HG02642 (cell line): Measurements from ENCODE around the gene DDN.

Experiments
- ATAC-seq: cut with Tn5 transposase; IDR thresholded peaks from one replicate; pipeline ENCODE4 v1.9.1; 2021; ENCODE audit warnings: mild to moderate bottlenecking; ENCODE audit not compliant: unreplicated experiment, poor library complexity

The DDN gene

DNA sequence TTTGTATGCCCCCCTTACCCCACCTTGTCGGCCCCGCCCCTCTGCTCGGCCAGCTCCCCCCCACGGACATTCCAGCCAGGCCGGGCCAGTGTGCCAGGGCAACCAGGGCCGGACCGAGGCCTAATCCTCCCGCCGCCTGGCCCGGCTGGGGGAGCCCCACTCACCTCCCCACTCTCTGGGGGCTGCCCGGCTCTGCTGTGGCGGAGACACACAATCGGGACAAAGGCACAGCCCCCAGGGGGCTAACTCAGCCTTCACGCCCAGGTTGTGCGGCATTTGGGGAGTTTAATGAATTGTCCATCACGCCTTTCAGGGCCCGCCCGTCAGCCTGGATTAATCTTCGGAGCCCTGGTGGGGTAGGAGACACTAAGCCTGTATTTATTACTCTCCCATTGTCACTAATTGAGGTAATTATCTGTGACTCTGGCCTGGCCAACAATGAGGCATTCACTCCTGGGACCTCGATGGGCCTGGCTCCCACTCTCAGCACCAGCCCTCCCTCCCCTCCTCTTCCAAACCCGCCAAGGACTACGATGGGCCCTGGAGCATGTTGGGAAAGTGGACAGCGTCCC lies 12.4 kb downstream of the DDN start:
- no peak for ATAC-seq

- ATAC-seq: no peak
Measured at GRCh38 chr12:48985901-48986300, 13.3 kb downstream of the DDN start.

DNA sequence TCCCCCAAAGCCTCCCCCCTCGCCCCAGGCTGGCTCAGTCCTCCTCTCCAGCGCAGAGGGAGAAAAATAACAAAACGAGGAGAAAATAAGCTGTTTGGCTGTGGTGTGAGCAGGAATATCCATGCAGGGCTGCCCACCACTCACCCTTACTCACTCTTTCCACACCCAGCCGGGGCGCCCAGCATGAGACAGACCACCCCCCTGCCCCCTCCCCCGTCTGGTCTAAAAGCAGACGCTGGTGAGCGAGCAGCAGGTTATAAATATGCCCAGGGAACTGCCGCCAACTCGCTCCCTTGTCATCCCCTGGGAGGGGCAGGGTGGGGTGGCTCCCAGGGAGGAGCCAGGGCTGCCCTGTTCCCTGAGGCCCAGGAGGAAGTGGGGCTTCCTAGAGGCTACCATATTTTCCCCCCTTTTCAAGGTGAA lies 13.7 kb downstream of the DDN start:
- ATAC-seq: no peak

- no peak for ATAC-seq
Measured at GRCh38 chr12:48982397-48983080, 16.6 kb downstream of the DDN start.

- no peak for ATAC-seq
Measured at GRCh38 chr12:48981757-48982157, 17.4 kb downstream of the DDN start.

GRCh38 chr12:48980953-48981756 lies 18.0 kb downstream of the DDN start:
- no peak for ATAC-seq

GRCh38 chr12:48980389-48980952 lies 18.7 kb downstream of the DDN start:
- ATAC-seq: no peak

DNA sequence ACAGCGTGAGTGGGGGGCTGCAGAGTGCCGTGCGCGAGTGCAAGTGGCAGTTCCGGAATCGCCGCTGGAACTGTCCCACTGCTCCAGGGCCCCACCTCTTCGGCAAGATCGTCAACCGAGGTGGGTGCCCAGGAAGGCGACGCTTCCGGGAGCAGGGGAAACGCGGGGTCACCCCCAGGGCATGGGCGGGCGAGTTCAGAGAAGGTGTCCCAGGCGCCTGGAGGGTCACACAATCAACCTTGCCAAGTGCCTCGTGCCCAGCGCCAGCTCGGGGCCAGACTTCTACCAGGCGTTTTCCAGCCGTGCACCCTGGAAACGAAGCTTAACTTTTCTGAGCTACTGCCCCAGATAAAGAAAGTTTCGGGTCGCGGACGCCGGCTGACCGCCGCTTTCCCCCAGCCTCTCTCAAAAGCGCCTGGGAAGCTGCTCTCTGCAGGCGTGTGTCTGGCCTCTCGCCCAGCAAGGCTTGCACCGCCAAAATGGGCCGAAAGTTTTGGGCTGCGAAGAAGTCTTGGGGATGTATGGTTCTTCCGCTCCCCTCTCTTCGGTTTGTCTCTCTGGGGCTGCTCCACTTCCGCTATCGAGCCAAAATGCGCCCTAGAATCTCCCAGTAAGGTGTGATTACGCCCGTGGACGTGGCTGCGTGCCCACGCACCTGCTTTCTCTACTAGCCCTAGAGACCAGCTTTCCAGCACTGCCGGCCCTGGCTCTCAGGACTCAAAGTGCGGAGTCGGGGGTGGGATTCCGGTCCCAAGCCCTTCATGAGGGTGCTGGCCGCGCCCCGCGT lies 19.4 kb downstream of the DDN start:
- ATAC-seq: no peak

- no peak for ATAC-seq
Measured at GRCh38 chr12:48978741-48979601, 20.2 kb downstream of the DDN start.

- peak; percentile 10 for ATAC-seq
Measured at GRCh38 chr12:48978291-48978740, 20.9 kb downstream of the DDN start, which contains the start of gene WNT1. Gene WNT1 (plus strand): TSS chr12:48978322. CDS start chr12:48978651, 329 bp downstream.

DNA sequence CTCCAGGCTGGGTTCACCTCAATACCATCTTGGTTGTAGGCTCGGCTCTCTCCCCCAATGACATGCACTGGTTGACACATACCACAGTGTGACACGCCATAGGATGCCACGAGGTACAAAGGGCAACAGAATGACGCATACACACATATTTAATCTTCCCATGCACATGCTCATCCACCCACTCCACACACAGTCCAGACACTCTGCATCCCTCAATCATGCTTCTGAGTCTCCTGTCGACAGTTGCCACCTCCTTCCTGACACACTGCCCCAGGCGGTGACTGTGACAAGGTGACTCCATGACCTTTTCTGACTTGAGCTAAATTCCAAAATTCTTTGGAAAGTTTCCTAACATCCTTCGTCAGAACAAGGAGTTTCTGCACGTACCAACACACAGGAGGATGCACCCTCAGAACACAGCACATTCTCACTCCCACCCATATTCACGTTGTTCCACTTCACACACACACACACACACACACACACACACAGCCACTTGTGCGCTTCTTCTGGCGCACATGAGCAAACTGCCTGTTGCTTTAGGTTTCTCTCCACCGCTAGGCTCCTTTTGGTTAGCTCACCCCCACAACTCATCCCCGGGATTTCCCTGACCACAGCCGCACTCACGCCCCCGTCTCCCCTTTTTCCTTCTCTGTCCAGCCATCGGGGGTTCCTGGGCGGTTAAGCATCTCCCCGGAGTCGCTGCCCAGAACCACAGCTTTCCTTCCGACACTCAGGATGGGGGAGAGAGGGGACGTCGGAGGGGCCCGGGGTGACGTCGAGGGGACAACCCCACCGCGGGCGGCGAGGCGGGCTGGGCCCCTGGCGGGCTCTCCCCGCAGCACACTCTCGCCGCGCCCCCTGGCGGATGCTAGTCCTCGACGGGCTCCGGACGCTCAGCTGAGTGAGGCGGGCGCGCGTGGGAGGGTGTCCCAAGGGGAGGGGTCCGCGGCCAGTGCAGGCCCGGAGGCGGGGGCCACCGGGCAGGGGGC lies 21.6 kb downstream of the DDN start:
- ATAC-seq: peak; percentile 62

DNA sequence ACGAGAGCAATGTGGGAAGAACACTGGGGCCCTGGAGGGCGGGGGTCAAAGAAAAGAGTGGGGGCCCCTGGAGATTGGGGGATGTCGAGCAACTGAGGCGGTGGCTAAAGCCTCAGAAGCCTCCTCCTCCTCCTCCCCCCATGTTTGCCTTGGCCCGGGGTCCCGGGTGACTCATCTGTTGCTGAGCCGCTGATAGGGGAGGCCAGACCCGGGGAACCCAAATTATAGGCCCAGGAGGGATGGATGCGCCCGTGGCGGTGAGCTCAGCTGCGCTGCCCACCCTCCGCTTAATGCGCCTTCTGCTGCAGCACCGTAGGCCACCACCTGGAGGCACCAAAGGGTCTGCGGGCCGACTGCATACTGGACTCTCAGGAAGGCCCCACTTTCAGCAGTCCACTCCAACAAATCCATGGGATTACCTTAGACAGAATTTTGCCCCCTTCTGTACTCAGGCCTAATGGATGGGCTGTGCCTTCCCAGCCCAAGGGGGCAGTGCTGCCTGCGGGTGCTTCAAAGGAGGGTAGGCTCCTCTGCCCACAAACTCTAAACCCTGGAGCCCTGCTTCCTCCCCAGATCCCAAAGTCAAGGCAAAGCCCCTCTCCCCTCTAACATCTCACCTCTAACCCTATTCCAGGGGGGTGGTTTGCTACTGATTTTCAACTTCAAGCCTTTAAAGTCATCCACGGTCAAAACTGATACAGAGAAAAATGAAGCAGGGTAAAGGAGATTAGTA lies 25.1 kb downstream of the DDN start:
- no peak for ATAC-seq

GRCh38 chr12:48973531-48973930 lies 25.6 kb downstream of the DDN start:
- no peak for ATAC-seq

DNA sequence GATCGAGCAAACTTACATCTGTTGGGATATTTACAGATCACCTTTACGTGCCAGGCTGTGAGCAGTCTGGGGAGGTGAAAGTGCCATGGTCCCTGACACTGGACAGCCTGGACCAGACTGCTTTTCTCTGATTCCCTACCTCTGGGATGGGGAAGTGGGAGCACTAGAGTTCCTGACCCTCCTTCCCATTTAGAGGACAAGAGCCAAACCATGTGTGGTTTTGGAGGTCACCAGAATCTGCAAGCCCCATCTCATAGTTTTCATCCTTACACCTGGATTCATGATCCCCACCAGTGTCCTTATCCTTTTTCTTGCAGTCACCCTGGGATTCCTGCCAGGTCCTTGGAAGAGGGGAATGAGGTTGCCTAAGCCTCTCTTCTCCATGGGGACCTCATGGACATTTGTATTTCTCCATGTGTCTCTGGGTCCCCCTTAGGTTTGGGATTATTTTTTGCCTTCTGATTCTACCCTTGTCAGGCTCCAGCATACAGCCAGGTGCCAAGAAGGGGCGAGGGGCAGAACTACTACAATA lies 26.2 kb downstream of the DDN start:
- no peak for ATAC-seq

DNA sequence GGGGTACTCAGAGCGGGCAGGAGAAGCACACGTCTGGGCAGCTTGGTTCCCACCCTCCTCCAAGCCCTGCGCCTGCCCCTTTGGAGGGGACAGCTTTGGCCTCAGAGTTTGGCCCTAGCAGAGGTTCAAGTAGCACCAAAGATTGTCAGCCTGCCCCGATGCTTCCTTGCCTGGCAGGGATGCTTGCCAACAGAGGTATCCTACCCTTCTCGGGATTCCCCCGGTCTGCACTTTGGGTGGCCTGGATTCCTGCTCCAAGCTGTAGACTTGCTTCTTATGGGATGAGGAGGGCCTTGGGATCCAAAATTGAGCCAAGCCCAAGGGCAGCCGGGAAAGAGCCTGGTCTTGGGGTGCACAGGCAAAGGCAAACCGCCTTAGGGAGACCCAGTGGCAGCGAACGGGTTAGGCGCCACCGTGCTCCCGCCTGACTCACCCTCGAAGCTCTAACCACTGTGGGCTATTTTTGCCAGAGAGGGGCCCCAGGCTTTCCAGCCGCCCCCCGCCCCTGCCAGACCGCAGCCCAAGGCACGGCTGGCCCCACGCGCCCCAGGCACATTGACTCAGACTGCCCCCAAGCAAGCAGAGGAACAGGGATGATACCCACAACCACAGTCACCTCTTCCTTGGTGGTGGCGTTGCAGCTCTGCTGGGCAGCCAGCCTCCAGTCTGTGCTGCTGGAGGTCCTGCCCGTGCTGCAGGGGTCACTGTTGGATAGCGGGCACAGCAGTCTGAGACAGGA lies 26.8 kb downstream of the DDN start:
- no peak for ATAC-seq

DNA sequence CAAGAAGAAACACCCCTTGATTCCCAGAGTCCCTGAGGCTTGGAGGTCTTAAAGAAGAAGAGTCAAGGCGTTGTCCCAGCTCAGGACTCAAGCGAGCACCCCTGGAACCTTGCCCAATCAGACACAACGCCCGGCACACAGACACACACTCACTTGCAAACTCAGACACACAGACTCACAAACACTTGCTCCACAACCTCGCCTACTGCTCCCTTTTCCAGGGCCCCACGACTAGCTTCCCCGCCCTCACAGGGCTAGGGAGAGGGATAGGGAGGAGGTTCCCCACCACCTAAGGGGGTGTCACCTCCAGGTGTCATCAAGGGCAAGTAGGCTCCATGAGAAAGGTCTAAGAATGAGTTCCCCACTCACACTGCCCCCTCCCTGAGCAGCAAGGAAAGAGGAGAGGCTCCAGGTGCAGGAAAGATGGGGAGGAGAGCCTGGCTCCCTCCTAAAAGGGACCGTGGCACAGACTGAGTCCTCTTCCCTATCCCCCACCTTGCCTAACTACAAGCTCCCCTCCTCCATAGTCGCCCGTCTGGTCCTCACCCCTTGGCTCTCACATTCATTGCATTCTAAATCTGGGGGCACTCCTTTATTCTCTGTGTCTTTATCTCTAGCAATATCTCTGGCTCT lies 28.4 kb downstream of the DDN start:
- ATAC-seq: no peak
